ENCODE results near the gene SLC25A4. TPM values are rescaled to one million over a fixed set of nuclear protein-coding genes. Genes with fewer than 3 reads are reported as not detected.

The SLC25A4 gene
- polyA plus RNA-seq, 1 donor (not counting 4 experiments of a cell fraction or from before 2014, with no cell fraction given): 13.2 TPM

DNA sequence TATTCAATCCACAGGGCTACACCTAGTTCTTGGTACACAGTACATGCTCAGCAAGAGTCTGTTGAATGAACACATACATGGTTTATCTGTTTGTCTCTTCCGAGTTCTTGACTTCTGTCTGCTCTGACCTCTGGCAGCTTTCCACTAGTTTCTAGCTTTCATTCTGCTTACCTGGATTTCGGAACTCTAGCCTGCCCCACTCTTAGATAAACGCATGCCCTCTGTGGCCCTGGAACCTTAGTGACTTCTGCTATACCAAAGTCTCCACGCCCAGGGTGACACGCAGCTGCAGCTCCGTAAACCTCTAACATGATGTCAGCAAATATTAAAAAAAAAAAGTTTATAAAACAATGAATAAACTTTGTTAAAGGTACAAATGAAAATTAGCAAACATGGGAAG lies 1.3 kb upstream of the SLC25A4 start:
- H4K20me1 ChIP-seq (ENCODE audit: control insufficient read depth, extremely low read depth, insufficient read depth, low read length): no peaks in the 10 kb centered on the region
- no peak for TF ChIP-seq EZH2 (IDR thresholded peaks at IDR 0.05; ENCODE audit: low read length)
- no peak overlapping the region for H2AFZ ChIP-seq (ENCODE audit: control insufficient read depth, low read length)
- no peak overlapping the region for H3K4me3 ChIP-seq (ENCODE audit: control insufficient read depth in 2 of 3, extremely low read depth in 1 of 3, insufficient read depth in 2 of 3, low read depth in 1 of 3, low read length in 3 of 3)
- peaks cover 2% of the 10 kb centered on the region for H3K27me3 ChIP-seq (ENCODE audit: control insufficient read depth, extremely low read depth, insufficient read depth, low read length)
- H3K9me3 ChIP-seq (ENCODE audit: control insufficient read depth, low read depth, low read length): no peaks in the 10 kb centered on the region
- no peaks in the 10 kb centered on the region for H3K36me3 ChIP-seq (ENCODE audit: control insufficient read depth in 2 of 2, extremely low read depth in 1 of 2, insufficient read depth in 2 of 2, low read length in 2 of 2)
- no peaks in the 10 kb centered on the region for H3K79me2 ChIP-seq (ENCODE audit: control insufficient read depth, insufficient read depth, low read length)
- no peaks in the 10 kb centered on the region for H3K9me1 ChIP-seq (ENCODE audit: control insufficient read depth, extremely low read depth, insufficient read depth, low read length)
- no peak overlapping the region for H3K9ac ChIP-seq (ENCODE audit: control insufficient read depth, extremely low read depth, insufficient read depth, low read length)
- H3K4me1 ChIP-seq (ENCODE audit: control insufficient read depth, extremely low read depth, insufficient read depth, low read length): peaks cover 6% of the 10 kb centered on the region
- dilution Hi-C loops (cut with MboI; ENCODE audit: extremely low pct_ligation_motif_present, low sequenced_read_pairs): no loop called here
- DNase-seq (ENCODE audit: low read depth, low spot score): no peak
- H3K27ac ChIP-seq (ENCODE audit: control insufficient read depth, insufficient read depth, low read length): no peak overlapping the region
- no peak overlapping the region for H3K4me2 ChIP-seq (ENCODE audit: control insufficient read depth, extremely low read depth, insufficient read depth, low read depth, low read length)
- no peak for FAIRE-seq

DNA sequence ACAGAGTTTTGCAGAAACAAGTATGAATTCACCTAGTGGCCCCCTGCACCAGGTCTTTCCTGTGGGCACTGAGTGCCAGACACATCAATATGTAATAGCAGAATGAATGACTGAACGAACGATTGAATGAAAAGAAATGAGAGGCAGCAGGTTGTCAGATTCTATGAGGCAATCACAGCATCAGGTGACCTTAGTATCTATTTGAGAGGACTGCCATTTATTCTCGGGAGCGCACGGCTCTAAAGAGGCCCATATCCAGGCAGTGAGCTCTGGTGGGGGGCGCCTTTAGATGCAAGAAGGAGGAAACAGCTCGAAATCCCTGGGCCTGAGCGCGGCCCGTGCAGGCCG lies 528 bp upstream of the SLC25A4 start:
- Histone ChIP-seq H3K9ac (ENCODE audit: control insufficient read depth, extremely low read depth, insufficient read depth, low read length) (peak overlapping the region; percentile 22), H3K27me3 (ENCODE audit: control insufficient read depth, extremely low read depth, insufficient read depth, low read length) (peaks cover 2% of the 10 kb centered on the region), H3K4me1 (ENCODE audit: control insufficient read depth, extremely low read depth, insufficient read depth, low read length) (peaks cover 6% of the 10 kb centered on the region), H3K4me2 (ENCODE audit: control insufficient read depth, extremely low read depth, insufficient read depth, low read depth, low read length) (peak overlapping the region; percentile 69), H2AFZ (ENCODE audit: control insufficient read depth, low read length) (peak overlapping the region; percentile 84), H3K79me2 (ENCODE audit: control insufficient read depth, insufficient read depth, low read length) (no peaks in the 10 kb centered on the region), H3K9me1 (ENCODE audit: control insufficient read depth, extremely low read depth, insufficient read depth, low read length) (no peaks in the 10 kb centered on the region), H3K36me3 (ENCODE audit: control insufficient read depth in 2 of 2, extremely low read depth in 1 of 2, insufficient read depth in 2 of 2, low read length in 2 of 2) (no peaks in the 10 kb centered on the region), H4K20me1 (ENCODE audit: control insufficient read depth, extremely low read depth, insufficient read depth, low read length) (no peaks in the 10 kb centered on the region), H3K27ac (ENCODE audit: control insufficient read depth, insufficient read depth, low read length) (no peak overlapping the region), H3K9me3 (ENCODE audit: control insufficient read depth, low read depth, low read length) (no peaks in the 10 kb centered on the region), H3K4me3 (ENCODE audit: control insufficient read depth in 2 of 3, extremely low read depth in 1 of 3, insufficient read depth in 2 of 3, low read depth in 1 of 3, low read length in 3 of 3) (peak overlapping the region; percentile 65 to 69 (median 67))
- no peak for DNase-seq (ENCODE audit: low read depth, low spot score)
- dilution Hi-C loops (cut with MboI; ENCODE audit: extremely low pct_ligation_motif_present, low sequenced_read_pairs): no loop called here
- no peak for FAIRE-seq
- TF ChIP-seq EZH2 (IDR thresholded peaks at IDR 0.05; ENCODE audit: low read length): no peak
- TF ChIP-seq, protein P1, sequence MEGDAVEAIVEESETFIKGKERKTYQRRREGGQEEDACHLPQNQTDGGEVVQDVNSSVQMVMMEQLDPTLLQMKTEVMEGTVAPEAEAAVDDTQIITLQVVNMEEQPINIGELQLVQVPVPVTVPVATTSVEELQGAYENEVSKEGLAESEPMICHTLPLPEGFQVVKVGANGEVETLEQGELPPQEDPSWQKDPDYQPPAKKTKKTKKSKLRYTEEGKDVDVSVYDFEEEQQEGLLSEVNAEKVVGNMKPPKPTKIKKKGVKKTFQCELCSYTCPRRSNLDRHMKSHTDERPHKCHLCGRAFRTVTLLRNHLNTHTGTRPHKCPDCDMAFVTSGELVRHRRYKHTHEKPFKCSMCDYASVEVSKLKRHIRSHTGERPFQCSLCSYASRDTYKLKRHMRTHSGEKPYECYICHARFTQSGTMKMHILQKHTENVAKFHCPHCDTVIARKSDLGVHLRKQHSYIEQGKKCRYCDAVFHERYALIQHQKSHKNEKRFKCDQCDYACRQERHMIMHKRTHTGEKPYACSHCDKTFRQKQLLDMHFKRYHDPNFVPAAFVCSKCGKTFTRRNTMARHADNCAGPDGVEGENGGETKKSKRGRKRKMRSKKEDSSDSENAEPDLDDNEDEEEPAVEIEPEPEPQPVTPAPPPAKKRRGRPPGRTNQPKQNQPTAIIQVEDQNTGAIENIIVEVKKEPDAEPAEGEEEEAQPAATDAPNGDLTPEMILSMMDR (optimal IDR thresholded peaks at IDR 0.05 in 1 of 3, IDR thresholded peaks at IDR 0.05 in 1 of 3, conservative IDR thresholded peaks at IDR 0.05 in 1 of 3; ENCODE audit: extremely low read depth in 1 of 3, insufficient read depth in 2 of 3, low read length in 3 of 3): no peak

DNA sequence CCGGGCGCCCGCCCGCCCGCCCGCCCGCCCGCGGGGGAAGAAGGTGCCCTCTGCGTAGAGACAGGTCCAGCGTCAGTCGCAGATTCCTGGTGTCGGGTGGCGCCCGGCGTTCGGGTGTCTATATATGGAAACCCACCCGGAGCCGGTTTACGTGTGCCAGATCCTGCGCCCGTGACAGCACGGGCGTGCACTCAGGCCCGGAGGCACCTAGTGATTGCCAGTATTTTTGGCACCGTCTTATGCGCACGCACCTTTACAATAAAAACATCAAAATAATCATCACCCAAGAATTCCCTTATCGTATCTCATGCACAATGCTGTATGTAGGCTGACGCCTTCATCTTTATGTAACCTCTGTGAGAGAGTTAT lies 519 bp downstream of the SLC25A4 start:
- Histone ChIP-seq H3K4me2 (ENCODE audit: control insufficient read depth, extremely low read depth, insufficient read depth, low read depth, low read length) (peak overlapping the region; percentile 53), H3K4me1 (ENCODE audit: control insufficient read depth, extremely low read depth, insufficient read depth, low read length) (peaks cover 6% of the 10 kb centered on the region), H3K9me1 (ENCODE audit: control insufficient read depth, extremely low read depth, insufficient read depth, low read length) (no peaks in the 10 kb centered on the region), H3K27ac (ENCODE audit: control insufficient read depth, insufficient read depth, low read length) (no peak overlapping the region), H3K27me3 (ENCODE audit: control insufficient read depth, extremely low read depth, insufficient read depth, low read length) (peaks cover 2% of the 10 kb centered on the region), H3K9me3 (ENCODE audit: control insufficient read depth, low read depth, low read length) (no peaks in the 10 kb centered on the region), H3K79me2 (ENCODE audit: control insufficient read depth, insufficient read depth, low read length) (no peaks in the 10 kb centered on the region), H3K4me3 (ENCODE audit: control insufficient read depth in 2 of 3, extremely low read depth in 1 of 3, insufficient read depth in 2 of 3, low read depth in 1 of 3, low read length in 3 of 3) (peak overlapping the region; percentile 41 to 67 (median 65)), H4K20me1 (ENCODE audit: control insufficient read depth, extremely low read depth, insufficient read depth, low read length) (no peaks in the 10 kb centered on the region), H3K9ac (ENCODE audit: control insufficient read depth, extremely low read depth, insufficient read depth, low read length) (peak overlapping the region; percentile 71), H3K36me3 (ENCODE audit: control insufficient read depth in 2 of 2, extremely low read depth in 1 of 2, insufficient read depth in 2 of 2, low read length in 2 of 2) (no peaks in the 10 kb centered on the region), H2AFZ (ENCODE audit: control insufficient read depth, low read length) (peak overlapping the region; percentile 34)
- DNase-seq (ENCODE audit: low read depth, low spot score): no peak
- FAIRE-seq: no peak
- dilution Hi-C loops (cut with MboI; ENCODE audit: extremely low pct_ligation_motif_present, low sequenced_read_pairs): no loop called here
- TF ChIP-seq, protein P1 (optimal IDR thresholded peaks at IDR 0.05 in 1 of 3, IDR thresholded peaks at IDR 0.05 in 1 of 3, conservative IDR thresholded peaks at IDR 0.05 in 1 of 3; ENCODE audit: extremely low read depth in 1 of 3, insufficient read depth in 2 of 3, low read length in 3 of 3): no peak
- TF ChIP-seq EZH2 (IDR thresholded peaks at IDR 0.05; ENCODE audit: low read length): no peak

Data from keratinocyte (primary cell).